Fibroblast of skin of abdomen (primary cell): ENCODE data around the gene PLN.
A peak's percentile ranks its signal among the peaks of the same experiment; 100 is the strongest.

Experiments used
- DNase-seq: peaks from one replicate; pipeline ENCODE4 v3.0.0-alpha.2; 2013

Gene PLN

DNA sequence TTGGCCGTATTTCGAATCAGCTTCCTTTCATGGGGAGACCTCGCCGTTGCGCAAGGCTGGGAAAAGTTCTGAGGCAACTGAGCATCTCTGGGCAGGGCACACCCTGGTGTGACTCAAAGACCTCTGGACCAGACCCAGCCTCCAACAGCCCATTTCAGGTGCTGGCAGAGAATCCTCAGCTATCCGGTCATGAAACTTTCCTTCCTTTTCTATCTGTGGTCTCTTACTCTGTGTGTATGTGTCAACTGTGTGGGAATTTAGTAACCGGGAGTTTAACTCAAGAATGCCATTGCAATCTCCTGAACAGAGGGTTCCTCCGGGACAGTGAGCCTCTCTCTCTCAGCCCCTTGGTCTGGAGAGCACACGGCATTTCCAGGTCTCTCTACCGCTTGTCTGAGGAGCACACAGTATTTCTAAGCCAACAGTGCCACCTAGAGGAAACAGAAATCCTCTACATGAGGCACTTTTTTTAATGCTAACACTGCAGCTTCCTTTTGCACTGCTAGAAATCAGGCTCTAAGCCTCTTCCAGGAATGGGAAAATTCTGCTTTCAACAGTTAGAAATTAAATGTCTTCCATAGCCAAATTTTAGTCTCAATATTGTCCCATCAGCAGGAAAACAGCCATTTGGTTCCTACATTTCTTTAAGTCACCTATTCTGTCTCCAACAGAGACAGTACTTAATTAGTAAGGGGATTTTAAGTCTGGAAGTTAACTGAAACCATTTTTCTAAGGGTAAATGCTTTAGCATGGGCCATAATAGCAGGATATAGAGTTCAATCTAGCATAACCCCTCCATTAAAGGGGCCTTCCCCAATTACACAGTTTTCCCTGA lies 32.7 kb downstream of the PLN start:
- DNase-seq, result peak; percentile 78

DNA sequence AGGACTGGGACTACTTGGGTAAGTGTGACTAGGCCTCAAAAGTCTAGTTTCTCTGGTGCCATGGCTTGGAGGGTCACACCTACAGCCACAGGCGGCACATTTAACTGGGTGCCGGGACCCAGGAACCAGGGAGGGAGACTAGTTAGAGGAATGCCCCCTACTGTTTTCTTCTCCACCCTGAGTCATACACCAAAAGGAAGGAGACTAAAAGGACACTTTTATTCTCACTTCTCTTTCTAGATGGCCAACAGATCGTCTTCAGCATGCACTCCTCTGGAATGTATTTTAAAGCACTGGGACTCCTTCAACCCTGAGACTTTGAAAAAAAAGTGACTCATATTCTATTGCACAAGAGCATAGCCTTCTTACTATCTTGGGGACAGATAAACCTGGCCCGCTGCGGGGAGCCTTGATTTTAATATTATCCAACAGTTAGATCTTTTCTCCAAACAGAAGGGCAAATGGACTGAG lies 33.4 kb downstream of the PLN start:
- peak; percentile 60 for DNase-seq

DNA sequence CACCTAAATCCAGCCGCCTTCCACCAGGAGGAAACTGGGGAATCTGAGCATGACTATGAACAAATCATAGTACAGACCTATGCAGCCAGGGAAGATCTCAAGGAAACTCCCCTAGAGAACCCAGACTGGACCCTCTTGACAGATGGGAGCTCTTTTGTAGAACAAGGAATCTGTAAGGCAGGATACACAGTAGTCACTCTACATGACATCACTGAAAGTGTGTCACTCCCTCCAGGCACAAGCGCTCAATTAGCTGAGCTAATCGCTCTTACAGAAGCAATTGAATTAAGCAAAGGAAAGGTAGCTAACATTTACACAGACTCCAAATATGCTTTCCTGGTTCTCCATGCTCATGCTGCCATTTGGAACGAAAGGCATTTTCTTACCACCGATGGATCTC lies 36.8 kb downstream of the PLN start:
- no peak for DNase-seq

DNA sequence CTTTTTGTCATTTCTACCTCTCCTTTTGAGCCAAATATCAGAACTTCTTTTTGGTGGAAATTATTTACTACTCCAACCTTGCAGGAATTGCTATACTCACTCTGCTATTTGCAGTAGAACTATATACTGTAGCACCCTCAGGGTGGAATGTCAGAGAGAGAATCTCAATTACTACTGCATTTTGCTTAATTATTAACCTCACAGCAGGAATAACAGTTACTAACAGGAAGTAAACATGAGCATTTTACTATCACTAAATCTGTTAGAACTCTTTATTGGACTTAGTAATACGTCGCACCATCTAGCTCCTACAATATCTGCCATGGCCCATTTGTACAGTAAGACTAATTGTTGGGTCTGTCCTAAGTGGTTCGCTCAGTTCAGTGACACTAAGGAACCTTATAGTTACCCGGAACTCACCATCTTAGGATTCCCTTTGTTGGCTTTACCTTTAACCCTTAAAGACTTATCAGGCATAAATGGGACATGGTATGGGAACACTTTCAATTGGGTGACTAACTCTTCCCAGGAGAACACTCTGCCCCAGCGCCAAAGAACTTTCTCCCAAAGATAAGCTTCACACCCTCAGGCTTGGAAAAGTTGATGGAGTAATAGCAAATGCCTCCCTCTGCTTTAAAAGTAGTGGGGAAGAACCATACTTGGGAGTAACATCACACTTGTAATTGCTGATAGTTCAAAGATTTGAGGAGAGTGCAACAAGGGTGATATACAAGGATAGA lies 38.8 kb downstream of the PLN start:
- DNase-seq, result no peak

DNA sequence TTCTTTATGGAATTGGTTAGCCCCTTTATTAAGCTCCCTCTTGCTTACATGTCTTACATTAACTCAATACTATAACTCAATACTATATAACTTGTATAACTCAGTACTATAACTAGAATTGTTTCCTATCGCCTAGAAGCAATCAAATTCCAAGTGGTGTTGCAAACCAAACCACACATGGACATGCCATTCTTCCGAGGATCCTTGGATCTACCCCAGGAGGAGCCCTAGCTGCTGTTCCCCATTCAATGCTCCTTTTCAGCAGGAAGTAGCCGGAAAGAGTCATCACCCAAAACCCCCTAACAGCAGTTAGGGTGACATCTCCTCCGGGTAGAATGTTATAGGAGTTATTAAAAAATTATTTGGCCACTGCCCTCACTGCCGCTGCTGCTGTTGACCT lies 40.5 kb downstream of the PLN start:
- DNase-seq, result peak; percentile 56

- peak; percentile 40 for DNase-seq
Observed at GRCh38 chr6:118589186-118589585, 41.1 kb downstream of the PLN start.

GRCh38 chr6:118589649-118590365 lies 41.7 kb downstream of the PLN start:
- peak; percentile 13 for DNase-seq

DNA sequence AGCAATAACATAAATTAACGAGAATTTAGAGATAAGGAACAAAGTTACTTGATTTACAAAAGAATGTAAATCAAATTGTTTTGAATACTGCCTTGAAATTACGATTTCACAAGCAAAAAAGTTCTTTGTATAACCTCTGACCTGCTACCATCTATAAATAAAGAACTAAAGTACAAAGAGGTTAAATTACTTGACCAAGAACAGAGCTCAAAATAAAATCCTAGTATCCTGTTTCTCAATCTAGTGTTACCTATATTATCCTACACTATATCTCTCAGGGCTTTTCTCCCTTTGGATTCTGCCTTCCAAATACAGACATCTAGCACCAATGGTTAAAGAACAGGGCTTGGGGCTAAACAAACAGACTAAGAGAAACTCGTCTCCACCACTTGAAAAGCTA lies 43.8 kb downstream of the PLN start:
- DNase-seq, result no peak

DNA sequence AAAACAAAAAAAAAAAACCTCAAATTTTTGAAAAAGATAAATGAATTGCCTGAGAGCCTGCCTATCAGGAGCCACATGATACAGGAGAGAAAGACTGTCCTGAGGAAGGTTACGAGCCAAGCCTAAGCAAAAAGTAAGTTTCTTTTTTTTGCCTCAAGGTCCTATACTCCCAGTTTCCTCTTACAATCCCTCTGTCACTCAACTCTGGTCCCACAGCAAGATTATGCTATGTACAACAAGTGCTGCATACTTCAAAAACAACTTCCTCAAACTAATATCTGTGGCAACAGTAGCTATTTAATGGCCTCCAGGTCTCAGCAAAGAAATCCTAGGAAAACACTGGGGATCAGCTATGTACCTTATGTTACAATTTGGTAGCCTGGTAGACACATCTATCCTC lies 46.8 kb downstream of the PLN start:
- no peak for DNase-seq

DNA sequence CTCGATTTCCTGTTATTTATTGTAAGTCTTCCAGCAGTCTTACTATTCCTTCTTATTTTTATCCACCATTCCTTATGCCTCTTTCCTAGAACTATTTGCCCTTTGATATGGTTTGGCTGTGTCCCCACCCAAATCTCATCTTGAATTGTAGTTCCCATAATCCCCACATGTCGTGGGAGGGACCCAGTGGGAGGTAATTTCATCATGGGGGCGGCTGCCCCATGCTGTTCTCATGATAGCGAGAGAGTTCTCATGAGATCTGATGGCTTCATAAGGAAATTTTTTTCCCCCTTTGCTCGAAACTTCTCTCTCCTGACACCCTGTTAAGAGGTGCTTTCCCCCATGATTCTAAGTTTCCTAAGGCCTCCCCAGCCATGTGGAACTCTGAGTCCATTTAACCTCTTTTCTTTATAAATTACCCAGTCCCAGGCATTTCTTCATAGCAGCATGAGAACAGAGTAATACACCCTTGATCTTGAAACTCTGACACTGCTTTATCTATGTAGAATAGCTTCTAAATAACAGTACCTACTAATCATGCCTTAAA lies 48.8 kb downstream of the PLN start:
- no peak for DNase-seq

- no peak for DNase-seq
Observed at GRCh38 chr6:118597636-118598035, 49.5 kb downstream of the PLN start.

- no peak for DNase-seq
Observed at GRCh38 chr6:118598324-118598723, 50.2 kb downstream of the PLN start.

DNA sequence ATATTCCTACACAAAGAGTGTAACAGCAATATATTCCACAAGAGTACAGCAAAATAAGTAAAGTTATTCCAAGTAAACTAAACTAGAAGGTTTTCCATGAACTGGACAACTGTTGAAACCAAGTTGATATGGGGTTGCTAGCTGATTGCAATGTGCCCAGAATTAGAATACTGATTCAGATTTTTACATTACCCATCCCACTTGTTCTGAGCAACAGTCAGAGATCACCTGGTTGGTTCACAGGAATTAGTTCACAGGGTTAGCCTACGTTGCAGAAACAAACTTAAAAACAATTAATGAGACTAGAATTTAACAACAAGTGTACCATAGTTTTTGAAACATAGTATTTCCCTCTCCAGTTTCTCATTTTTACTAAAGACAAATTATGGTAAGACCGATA lies 54.2 kb downstream of the PLN start:
- no peak for DNase-seq

GRCh38 chr6:118603372-118603771 lies 55.3 kb downstream of the PLN start:
- no peak for DNase-seq

- DNase-seq, result no peak
Observed at GRCh38 chr6:118606268-118606667, 58.2 kb downstream of the PLN start.

DNA sequence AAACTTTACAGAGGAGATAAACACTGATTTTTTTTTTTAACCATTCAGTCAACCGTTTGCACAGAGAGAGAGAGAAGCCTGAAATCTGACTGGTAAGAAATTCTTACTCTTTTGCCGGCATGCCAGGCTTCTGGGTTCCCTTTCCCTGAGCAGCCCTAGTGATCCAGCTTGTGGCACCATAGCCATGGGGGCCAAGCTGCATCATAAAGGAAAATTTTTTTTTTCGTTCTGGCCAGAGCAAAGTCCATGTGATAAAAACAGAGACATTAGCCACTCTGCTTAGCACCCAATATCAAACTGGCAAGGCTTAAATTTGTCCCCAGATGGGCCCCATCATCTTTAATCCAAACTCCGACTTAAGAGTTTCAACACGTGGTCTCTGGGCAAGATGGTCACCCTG lies 58.8 kb downstream of the PLN start:
- no peak for DNase-seq
